GM08714 (cell line): ENCODE measurements around the gene TCF15.

ENCODE experiments used
- H3K4me3 ChIP-seq: fragments of 200-500 bp; sonication (Bioruptor generic); 2 replicates; pipeline ENCODE4 v1.5.1; 2014; ENCODE audit warnings: mild to moderate bottlenecking, low read length, inconsistent platforms
- ZNF274 ChIP-seq: IDR thresholded peaks from 2 replicates; pipeline ENCODE4 v1.6.1; 2012; ENCODE audit warnings: mild to moderate bottlenecking, low read depth, low read length

Gene TCF15

GRCh38 chr20:634148-634925 lies 24.2 kb upstream of the TCF15 start:
- TF ChIP-seq ZNF274 = no peak
- no peak overlapping the region for H3K4me3 ChIP-seq

- TF ChIP-seq ZNF274 = no peak
- H3K4me3 ChIP-seq = no peak overlapping the region
Measured at GRCh38 chr20:631101-631500, 21.0 kb upstream of the TCF15 start.

- H3K4me3 ChIP-seq = no peak overlapping the region
- TF ChIP-seq ZNF274 = no peak
Measured at GRCh38 chr20:626579-626978, 16.5 kb upstream of the TCF15 start.

GRCh38 chr20:625360-625932 lies 15.3 kb upstream of the TCF15 start:
- no peak for TF ChIP-seq ZNF274
- H3K4me3 ChIP-seq = no peak overlapping the region

GRCh38 chr20:623704-624103 lies 13.6 kb upstream of the TCF15 start:
- TF ChIP-seq ZNF274 = no peak

GRCh38 chr20:623021-623420 lies 12.9 kb upstream of the TCF15 start:
- no peak for TF ChIP-seq ZNF274
- no peak overlapping the region for H3K4me3 ChIP-seq

More at GRCh38 chr20:623704-624103, 13.6 kb upstream of the TCF15 start:
- H3K4me3 ChIP-seq = no peak overlapping the region

- TF ChIP-seq ZNF274 = no peak
Measured at GRCh38 chr20:622161-622560, 12.1 kb upstream of the TCF15 start.

GRCh38 chr20:621125-621756 lies 11.1 kb upstream of the TCF15 start:
- no peak for TF ChIP-seq ZNF274
- H3K4me3 ChIP-seq = no peak overlapping the region

More at GRCh38 chr20:622161-622560, 12.1 kb upstream of the TCF15 start:
- H3K4me3 ChIP-seq = no peak overlapping the region

- H3K4me3 ChIP-seq = no peak overlapping the region
- TF ChIP-seq ZNF274 = no peak
Measured at GRCh38 chr20:620246-620645, 10.1 kb upstream of the TCF15 start.

GRCh38 chr20:618980-619379 lies 8.9 kb upstream of the TCF15 start:
- no peak for TF ChIP-seq ZNF274
- H3K4me3 ChIP-seq = no peak overlapping the region

- no peak for TF ChIP-seq ZNF274
- no peak overlapping the region for H3K4me3 ChIP-seq
Measured at GRCh38 chr20:617934-618690, 8.0 kb upstream of the TCF15 start.

- no peak for TF ChIP-seq ZNF274
Measured at GRCh38 chr20:615514-615913, 5.4 kb upstream of the TCF15 start.

GRCh38 chr20:611843-612185 lies 1.7 kb upstream of the TCF15 start:
- no peak for TF ChIP-seq ZNF274
- no peak overlapping the region for H3K4me3 ChIP-seq

More at GRCh38 chr20:615514-615913, 5.4 kb upstream of the TCF15 start:
- H3K4me3 ChIP-seq = no peak overlapping the region

GRCh38 chr20:611047-611842 lies 1.1 kb upstream of the TCF15 start:
- TF ChIP-seq ZNF274 = no peak
- no peak overlapping the region for H3K4me3 ChIP-seq
